Stimulated activated CD8-positive, alpha-beta memory T cell treated with anti-CD3 and anti-CD28 coated beads, Interleukin-15, amount 100 ng/mL, for 24 hours (primary cell): ENCODE data around the gene PAQR8.

Experiments
- DNase-seq: peaks from one replicate; pipeline ENCODE4 v3.0.0-alpha.2; 2020; ENCODE audit warnings: low read depth

Gene PAQR8

GRCh38 chr6:52351879-52352238 lies 10.1 kb upstream of the PAQR8 start:
- DNase-seq, result no peak

- no peak for DNase-seq
These were observed 9.5 kb upstream of the PAQR8 start for GRCh38 chr6:52352239-52353018.

GRCh38 chr6:52356017-52356416 lies 5.9 kb upstream of the PAQR8 start:
- no peak for DNase-seq

- no peak for DNase-seq
These were observed 2.5 kb upstream of the PAQR8 start for GRCh38 chr6:52359403-52359802.

GRCh38 chr6:52360028-52360427 lies 1.9 kb upstream of the PAQR8 start:
- DNase-seq, result no peak

- no peak for DNase-seq
These were observed 1.1 kb upstream of the PAQR8 start for GRCh38 chr6:52360601-52361413.

- no peak for DNase-seq
These were observed 472 bp upstream of the PAQR8 start for GRCh38 chr6:52361414-52361944.

- peak; percentile 24 for DNase-seq
These were observed 684 bp downstream of the PAQR8 start for GRCh38 chr6:52362443-52363227.

- DNase-seq, result no peak
These were observed 1.4 kb downstream of the PAQR8 start for GRCh38 chr6:52363228-52363867.

- DNase-seq, result no peak
These were observed 2.7 kb downstream of the PAQR8 start for GRCh38 chr6:52364480-52365166.

GRCh38 chr6:52365317-52365716 lies 3.4 kb downstream of the PAQR8 start:
- DNase-seq, result no peak

- no peak for DNase-seq
These were observed 4.1 kb downstream of the PAQR8 start for GRCh38 chr6:52365866-52366540.

- no peak for DNase-seq
These were observed 6.1 kb downstream of the PAQR8 start for GRCh38 chr6:52368002-52368401.

- no peak for DNase-seq
These were observed 7.3 kb downstream of the PAQR8 start for GRCh38 chr6:52369234-52369633.

- no peak for DNase-seq
These were observed 9.8 kb downstream of the PAQR8 start for GRCh38 chr6:52371656-52372191.

GRCh38 chr6:52373151-52373690 lies 11.3 kb downstream of the PAQR8 start:
- DNase-seq, result no peak

GRCh38 chr6:52374247-52374646 lies 12.3 kb downstream of the PAQR8 start:
- DNase-seq, result no peak

- DNase-seq, result no peak
These were observed 14.0 kb downstream of the PAQR8 start for GRCh38 chr6:52375780-52376556.

GRCh38 chr6:52376763-52377162 lies 14.8 kb downstream of the PAQR8 start:
- DNase-seq, result no peak
